HG02588 (cell line): ENCODE data around the gene ZNF26.
"Not testable (repeated sequence)": the region's sequence is repeated elsewhere in the genome, so short reads cannot be mapped to it uniquely, and the experiment has no call there.

Experiments used
- ATAC-seq: cut with Tn5 transposase; IDR thresholded peaks from one replicate; pipeline ENCODE4 v1.9.1; 2021; ENCODE audit warnings: mild to moderate bottlenecking, moderate library complexity; ENCODE audit not compliant: unreplicated experiment

The ZNF26 gene

GRCh38 chr12:132955094-132956010 is 30.8 kb upstream of the ZNF26 start:
- ATAC-seq: peak; percentile 28

DNA sequence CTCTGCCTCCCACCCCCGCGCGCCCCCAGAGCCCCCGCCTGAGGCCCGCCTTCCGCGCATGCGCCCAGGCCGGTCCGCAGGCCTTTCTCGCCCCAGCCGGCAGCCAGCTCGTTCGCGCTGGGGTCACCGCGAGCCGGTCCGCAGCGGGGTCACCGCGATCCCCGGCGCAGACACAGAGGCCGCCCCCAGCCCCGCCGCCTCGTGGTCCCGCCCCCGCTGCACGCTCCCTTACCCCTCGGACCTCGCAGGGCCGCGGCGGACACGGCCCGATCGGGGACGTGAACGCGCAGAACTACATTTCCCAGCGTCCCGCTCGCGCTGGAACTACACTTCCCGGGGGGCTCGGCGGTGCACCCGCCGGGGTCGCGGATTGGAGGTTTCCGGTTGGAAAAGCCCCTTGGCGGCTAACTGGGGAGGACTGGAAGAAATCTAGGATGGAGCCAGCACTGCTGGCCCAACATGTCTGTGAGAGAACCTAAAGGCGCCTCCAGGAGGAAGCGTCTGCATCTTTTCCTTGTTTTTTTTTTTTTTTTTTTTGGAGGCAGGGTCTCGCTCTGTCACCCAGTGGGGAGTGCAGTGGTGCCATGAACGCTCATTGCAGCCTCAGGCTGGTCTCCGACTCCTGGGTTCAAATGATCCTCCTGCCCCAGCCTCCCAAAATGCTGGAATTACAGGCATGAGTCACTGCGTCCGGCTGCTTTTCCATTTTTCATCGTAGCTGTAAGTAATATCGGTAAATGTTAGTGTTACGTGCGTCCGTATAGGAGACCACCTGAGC is 30.0 kb upstream of the ZNF26 start, which contains the start of gene ZNF605:
ZNF605 (minus strand) TSS at position 296 of the 778 bp plus-strand sequence. CDS start 10,671 bp downstream, outside the sequence.
- ATAC-seq: peak; percentile 92

GRCh38 chr12:132961790-132962189 is 24.4 kb upstream of the ZNF26 start:
- not testable (repeated sequence) for ATAC-seq

DNA sequence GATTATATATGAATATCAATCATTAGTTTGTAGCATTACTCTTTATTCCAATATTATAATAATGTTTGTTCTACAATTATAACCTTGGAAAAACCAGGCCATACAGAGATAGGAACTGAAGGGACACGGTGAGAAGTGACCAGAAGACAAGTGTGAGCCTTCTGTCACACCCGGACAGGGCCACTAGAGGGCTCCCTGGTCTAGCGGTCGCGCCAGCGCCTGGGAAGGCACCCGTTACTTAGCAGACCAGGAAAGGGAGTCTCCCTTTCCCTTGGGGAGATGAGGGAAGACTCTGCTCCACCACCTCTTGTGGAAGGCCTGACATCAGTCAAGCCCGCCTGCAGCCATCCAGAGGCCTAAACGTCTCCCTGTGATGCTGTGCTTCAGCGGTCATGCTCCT is 22.2 kb upstream of the ZNF26 start:
- ATAC-seq: not testable (repeated sequence)

GRCh38 chr12:132965796-132966195 is 20.4 kb upstream of the ZNF26 start:
- ATAC-seq: no peak

GRCh38 chr12:132966676-132967415 is 19.3 kb upstream of the ZNF26 start:
- ATAC-seq: no peak

- ATAC-seq: no peak
Measured at GRCh38 chr12:132967736-132968135, 18.4 kb upstream of the ZNF26 start.

DNA sequence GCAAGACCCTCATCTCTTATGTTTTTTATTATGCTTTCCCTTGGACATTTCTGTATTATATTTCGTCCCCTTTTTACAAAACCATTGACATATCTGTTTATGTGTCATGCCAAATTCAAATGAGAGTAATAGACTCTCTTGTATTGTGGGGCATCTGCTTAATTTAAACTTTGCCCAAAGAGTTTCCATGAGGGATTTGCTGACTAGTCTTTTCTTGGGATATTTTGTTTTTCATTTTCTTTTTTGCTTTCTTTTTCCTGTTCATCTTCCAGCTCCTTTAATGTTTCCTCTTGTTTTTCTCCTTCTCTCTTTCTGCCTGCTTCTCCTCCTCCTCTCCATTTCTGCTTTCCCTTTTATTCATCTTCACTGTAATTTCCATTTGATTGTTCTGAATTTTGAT is 13.8 kb upstream of the ZNF26 start:
- ATAC-seq: no peak

GRCh38 chr12:132976870-132977269 is 9.3 kb upstream of the ZNF26 start:
- not testable (repeated sequence) for ATAC-seq

GRCh38 chr12:132986885-132987225 is 688 bp downstream of the ZNF26 start:
- ATAC-seq: peak; percentile 7

DNA sequence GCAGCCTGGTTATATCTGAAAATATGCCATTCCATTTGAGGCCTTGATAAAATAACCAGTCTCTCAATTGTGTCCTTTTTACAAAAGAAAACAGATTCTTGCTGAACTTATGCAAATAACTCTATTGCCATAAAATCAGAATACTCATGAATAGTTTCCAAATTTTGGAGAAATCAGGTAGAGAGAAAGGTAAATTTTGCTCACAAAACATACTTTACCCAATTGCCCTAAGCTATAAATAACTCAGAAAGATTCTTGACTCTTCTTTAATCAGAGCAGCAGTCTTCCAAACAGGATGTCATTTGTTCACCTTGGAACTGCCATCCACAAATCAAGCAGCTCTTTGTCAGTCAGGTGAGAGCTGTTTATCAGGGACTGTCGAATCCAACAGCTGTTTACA is 12.6 kb downstream of the ZNF26 start:
- no peak for ATAC-seq

DNA sequence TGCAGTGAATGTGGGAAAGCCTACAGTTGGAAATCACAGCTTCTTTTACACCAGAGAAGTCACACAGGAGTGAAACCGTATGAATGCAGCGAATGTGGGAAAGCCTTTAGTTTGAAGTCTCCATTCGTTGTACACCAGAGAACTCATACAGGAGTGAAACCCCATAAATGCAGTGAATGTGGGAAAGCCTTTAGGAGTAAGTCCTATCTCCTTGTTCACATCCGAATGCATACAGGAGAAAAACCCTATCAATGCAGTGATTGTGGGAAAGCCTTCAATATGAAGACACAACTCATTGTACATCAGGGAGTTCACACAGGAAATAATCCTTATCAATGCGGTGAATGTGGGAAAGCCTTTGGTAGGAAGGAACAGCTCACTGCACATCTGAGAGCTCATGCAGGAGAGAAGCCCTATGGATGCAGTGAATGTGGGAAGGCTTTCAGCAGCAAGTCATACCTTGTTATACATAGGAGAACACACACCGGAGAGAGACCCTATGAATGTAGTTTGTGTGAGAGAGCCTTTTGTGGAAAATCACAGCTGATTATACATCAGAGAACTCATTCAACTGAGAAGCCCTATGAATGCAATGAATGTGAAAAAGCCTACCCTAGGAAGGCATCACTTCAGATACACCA is 24.6 kb downstream of the ZNF26 start:
- no peak for ATAC-seq

DNA sequence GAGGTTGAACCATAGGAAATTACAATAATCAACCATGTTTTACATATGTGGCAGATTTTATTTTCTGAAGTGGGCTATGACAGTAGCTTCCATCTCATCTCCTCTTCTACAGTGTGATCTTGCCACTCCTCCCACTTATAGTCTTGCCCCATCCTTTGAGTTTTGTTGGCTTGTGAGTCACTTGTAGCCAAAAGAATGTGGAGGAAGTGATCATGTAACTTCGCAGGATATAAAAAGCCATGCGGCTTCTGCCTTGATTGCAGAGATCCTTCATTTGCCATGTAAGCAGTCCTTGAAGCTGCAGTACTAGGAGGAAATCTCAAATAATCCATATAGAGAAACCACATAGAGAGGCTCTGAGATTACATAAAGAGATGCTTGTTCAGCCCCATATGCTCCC is 37.4 kb downstream of the ZNF26 start:
- no peak for ATAC-seq

GRCh38 chr12:133026996-133027395 is 40.8 kb downstream of the ZNF26 start:
- no peak for ATAC-seq

DNA sequence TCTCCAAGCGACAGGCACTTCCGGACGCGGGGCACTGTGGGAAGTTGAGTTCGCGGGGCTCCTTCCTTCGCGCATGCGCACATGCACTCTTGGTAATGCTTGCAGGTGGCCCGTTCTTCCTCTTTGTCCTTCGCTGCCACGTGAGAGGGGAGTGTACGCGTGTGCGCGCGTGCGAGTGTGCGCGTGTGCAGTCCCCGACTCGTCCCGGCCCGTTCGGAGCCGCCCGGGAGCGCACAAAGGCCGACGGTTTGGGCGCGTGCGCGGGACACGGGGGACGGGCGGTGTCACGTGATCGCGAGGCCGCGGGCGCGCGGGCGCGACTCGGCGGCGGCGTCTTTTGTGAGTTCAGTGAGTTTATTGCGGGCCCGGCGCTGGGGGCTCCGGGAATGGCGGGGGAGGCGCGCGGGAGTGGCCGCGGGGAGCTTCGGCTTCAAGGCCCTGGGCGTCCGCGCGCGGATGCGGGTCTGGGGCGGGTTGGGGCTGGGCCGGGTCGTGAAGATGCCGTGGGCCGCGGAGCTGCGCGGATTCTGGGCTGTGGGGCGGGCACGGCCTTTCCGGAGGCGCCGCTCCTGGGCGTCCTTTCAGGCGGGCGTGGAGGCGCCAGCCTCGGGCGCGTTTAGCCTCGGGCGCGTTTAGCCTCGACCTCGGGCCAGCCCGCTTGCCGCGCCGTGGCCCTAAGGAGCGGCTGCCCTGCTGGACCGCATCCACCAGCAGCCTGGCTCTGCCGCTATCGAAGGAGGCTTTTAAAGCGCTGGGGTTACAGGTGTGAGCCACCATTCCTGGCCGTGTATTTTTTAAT is 51.2 kb downstream of the ZNF26 start, which contains the start of gene ZNF84:
ZNF84 (plus strand) TSS at position 303 of the 799 bp plus-strand sequence. CDS start 3,959 bp downstream, outside the sequence.
- peak; percentile 89 for ATAC-seq

- no peak for ATAC-seq
Measured at GRCh38 chr12:133038118-133038709, 52.0 kb downstream of the ZNF26 start.

DNA sequence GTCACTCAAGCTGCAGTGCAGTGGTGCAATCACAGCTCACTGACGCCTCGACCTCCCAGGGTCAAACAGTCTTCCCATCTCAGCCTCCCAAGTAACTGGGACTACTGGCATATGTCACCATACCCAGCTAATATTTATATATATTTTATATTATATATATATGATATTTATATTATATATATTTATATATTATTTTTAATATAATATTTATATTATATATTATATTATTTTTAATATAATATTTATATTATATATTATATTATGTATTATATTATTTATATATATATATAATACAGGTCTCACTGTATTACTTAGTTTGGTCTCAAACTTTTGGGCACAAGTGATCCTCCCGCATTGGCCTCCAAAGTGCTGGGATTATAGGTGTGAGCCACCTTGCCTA is 60.5 kb downstream of the ZNF26 start:
- ATAC-seq: no peak

GRCh38 chr12:133057446-133057845 is 71.3 kb downstream of the ZNF26 start:
- ATAC-seq: no peak
